Measurements from ENCODE around the gene SUN2. TPM values are rescaled to one million over a fixed set of nuclear protein-coding genes. Genes with fewer than 3 reads are reported as not detected.

Gene SUN2
- total and polyA plus RNA-seq, 2 donors (not counting 1 experiment from before 2014, with no cell fraction given) = 27.4 to 76.6 TPM

DNA sequence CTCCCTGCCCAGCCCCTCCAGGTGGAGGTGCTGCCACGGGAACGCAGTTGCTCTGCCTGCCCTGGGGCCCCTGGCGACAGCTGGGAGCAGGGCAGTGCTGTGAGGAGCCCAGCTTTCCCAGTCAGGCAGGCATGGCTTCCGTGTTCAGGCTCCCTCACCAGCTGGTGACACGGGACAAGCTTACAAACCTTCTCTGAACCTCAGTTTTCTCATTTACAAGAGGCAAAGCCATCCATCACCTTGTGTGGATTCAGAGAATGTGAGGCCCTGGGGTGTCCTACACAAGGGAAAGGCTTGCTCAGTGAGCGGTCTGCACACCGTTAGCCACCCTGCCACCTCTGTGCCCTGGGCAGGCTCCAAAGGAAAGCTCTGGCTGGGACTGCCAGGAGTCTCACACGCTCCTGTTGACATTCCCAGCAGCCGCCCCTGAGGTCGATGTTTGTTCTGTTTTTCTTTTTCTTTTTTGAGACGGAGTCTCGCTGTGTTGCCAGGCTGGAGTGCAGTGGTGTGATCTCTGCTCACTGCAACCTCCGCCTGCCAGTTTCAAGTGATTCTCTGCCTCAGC, 23.5 kb downstream of the SUN2 start:
- Histone ChIP-seq H2AFZ (ENCODE audit: low read length) (no peak overlapping the region), H3K27me3 (ENCODE audit: control insufficient read depth, insufficient read depth, low read length) (no peaks in the 10 kb centered on the region), H3K79me2 (ENCODE audit: control insufficient read depth, insufficient read depth, low read length) (no peaks in the 10 kb centered on the region), H3K9ac (ENCODE audit: insufficient read depth, low read length) (no peak overlapping the region), H4K20me1 (ENCODE audit: control insufficient read depth, extremely low read depth, insufficient read depth, low read length) (no peaks in the 10 kb centered on the region), H3K4me1 (ENCODE audit: control insufficient read depth, extremely low read depth, insufficient read depth, low read length) (peaks cover 7% of the 10 kb centered on the region), H3K4me2 (ENCODE audit: extremely low read depth, insufficient read depth, low read length) (no peak overlapping the region), H3K36me3 (ENCODE audit: control insufficient read depth, insufficient read depth, low read length) (peaks cover 43% of the 10 kb centered on the region), H3K27ac (ENCODE audit: insufficient read depth, low read length) (no peak overlapping the region), H3K4me3 (replicated peaks in 1 of 4; ENCODE audit: control extremely low read depth in 1 of 4, insufficient read depth in 1 of 4, low read depth in 3 of 4, low read length in 4 of 4) (no peak overlapping the region), H3K9me3 (ENCODE audit: control insufficient read depth, insufficient read depth, low read depth, low read length) (no peaks in the 10 kb centered on the region)
- no peak for DNase-seq (ENCODE audit: low read depth in 2 of 2)
- TF ChIP-seq, protein P1, sequence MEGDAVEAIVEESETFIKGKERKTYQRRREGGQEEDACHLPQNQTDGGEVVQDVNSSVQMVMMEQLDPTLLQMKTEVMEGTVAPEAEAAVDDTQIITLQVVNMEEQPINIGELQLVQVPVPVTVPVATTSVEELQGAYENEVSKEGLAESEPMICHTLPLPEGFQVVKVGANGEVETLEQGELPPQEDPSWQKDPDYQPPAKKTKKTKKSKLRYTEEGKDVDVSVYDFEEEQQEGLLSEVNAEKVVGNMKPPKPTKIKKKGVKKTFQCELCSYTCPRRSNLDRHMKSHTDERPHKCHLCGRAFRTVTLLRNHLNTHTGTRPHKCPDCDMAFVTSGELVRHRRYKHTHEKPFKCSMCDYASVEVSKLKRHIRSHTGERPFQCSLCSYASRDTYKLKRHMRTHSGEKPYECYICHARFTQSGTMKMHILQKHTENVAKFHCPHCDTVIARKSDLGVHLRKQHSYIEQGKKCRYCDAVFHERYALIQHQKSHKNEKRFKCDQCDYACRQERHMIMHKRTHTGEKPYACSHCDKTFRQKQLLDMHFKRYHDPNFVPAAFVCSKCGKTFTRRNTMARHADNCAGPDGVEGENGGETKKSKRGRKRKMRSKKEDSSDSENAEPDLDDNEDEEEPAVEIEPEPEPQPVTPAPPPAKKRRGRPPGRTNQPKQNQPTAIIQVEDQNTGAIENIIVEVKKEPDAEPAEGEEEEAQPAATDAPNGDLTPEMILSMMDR (conservative IDR thresholded peaks at IDR 0.05 in 1 of 2, IDR thresholded peaks at IDR 0.05 in 1 of 2; ENCODE audit: low read depth in 1 of 2, low read length in 2 of 2) = no peak
- no peak for TF ChIP-seq EZH2 (IDR thresholded peaks at IDR 0.05; ENCODE audit: low read length, missing control alignments)

GRCh38 chr22:38731703-38732161, 24.1 kb downstream of the SUN2 start:
- no peaks in the 10 kb centered on the region for H3K79me2 ChIP-seq (ENCODE audit: control insufficient read depth, insufficient read depth, low read length)
- no peaks in the 10 kb centered on the region for H3K27me3 ChIP-seq (ENCODE audit: control insufficient read depth, insufficient read depth, low read length)
- peaks cover 45% of the 10 kb centered on the region for H3K36me3 ChIP-seq (ENCODE audit: control insufficient read depth, insufficient read depth, low read length)
- H2AFZ ChIP-seq (ENCODE audit: low read length) = no peak overlapping the region
- DNase-seq (ENCODE audit: low read depth in 2 of 2) = no peak
- H3K4me1 ChIP-seq (ENCODE audit: control insufficient read depth, extremely low read depth, insufficient read depth, low read length) = peaks cover 7% of the 10 kb centered on the region
- no peak overlapping the region for H3K27ac ChIP-seq (ENCODE audit: insufficient read depth, low read length)
- no peaks in the 10 kb centered on the region for H3K9me3 ChIP-seq (ENCODE audit: control insufficient read depth, insufficient read depth, low read depth, low read length)
- H3K9ac ChIP-seq (ENCODE audit: insufficient read depth, low read length) = no peak overlapping the region
- no peak overlapping the region for H3K4me2 ChIP-seq (ENCODE audit: extremely low read depth, insufficient read depth, low read length)
- H4K20me1 ChIP-seq (ENCODE audit: control insufficient read depth, extremely low read depth, insufficient read depth, low read length) = no peaks in the 10 kb centered on the region
- no peak overlapping the region for H3K4me3 ChIP-seq (replicated peaks in 1 of 4; ENCODE audit: control extremely low read depth in 1 of 4, insufficient read depth in 1 of 4, low read depth in 3 of 4, low read length in 4 of 4)
- TF ChIP-seq, protein P1 (conservative IDR thresholded peaks at IDR 0.05 in 1 of 2, IDR thresholded peaks at IDR 0.05 in 1 of 2; ENCODE audit: low read depth in 1 of 2, low read length in 2 of 2) = no peak
- TF ChIP-seq EZH2 (IDR thresholded peaks at IDR 0.05; ENCODE audit: low read length, missing control alignments) = no peak

DNA sequence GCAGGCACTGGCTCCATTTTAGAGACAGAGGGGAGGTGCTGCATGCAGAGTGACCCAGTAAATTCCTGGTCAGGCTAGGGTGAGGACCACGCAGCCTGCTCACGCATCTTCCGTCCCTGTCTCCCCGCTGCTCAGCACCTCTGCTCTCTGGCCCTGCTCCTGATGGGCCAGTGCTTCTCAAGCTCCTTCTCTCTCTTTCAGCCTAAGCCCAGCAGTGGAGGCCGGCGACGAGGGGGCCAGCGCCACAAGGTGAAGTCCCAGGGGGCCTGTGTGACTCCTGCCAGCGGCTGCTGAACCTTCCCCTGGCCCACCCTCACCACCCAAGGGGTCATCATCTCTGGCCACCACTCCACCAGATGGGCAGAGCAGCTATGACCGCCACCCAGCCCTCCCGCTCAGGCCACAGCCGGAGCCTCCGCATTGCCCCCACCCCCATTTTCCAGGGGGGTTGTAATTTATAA, 25.4 kb downstream of the SUN2 start:
- no peak overlapping the region for H2AFZ ChIP-seq (ENCODE audit: low read length)
- no peak overlapping the region for H3K4me2 ChIP-seq (ENCODE audit: extremely low read depth, insufficient read depth, low read length)
- TF ChIP-seq EZH2 (IDR thresholded peaks at IDR 0.05; ENCODE audit: low read length, missing control alignments) = no peak
- TF ChIP-seq, protein P1 (conservative IDR thresholded peaks at IDR 0.05 in 1 of 2, IDR thresholded peaks at IDR 0.05 in 1 of 2; ENCODE audit: low read depth in 1 of 2, low read length in 2 of 2) = no peak
- no peak for DNase-seq (ENCODE audit: low read depth in 2 of 2)
- no peak overlapping the region for H3K9ac ChIP-seq (ENCODE audit: insufficient read depth, low read length)
- H3K79me2 ChIP-seq (ENCODE audit: control insufficient read depth, insufficient read depth, low read length) = no peaks in the 10 kb centered on the region
- H4K20me1 ChIP-seq (ENCODE audit: control insufficient read depth, extremely low read depth, insufficient read depth, low read length) = no peaks in the 10 kb centered on the region
- H3K4me3 ChIP-seq (replicated peaks in 1 of 4; ENCODE audit: control extremely low read depth in 1 of 4, insufficient read depth in 1 of 4, low read depth in 3 of 4, low read length in 4 of 4) = no peak overlapping the region
- H3K4me1 ChIP-seq (ENCODE audit: control insufficient read depth, extremely low read depth, insufficient read depth, low read length) = peaks cover 7% of the 10 kb centered on the region
- H3K36me3 ChIP-seq (ENCODE audit: control insufficient read depth, insufficient read depth, low read length) = peaks cover 48% of the 10 kb centered on the region
- no peaks in the 10 kb centered on the region for H3K9me3 ChIP-seq (ENCODE audit: control insufficient read depth, insufficient read depth, low read depth, low read length)
- H3K27ac ChIP-seq (ENCODE audit: insufficient read depth, low read length) = no peak overlapping the region
- no peaks in the 10 kb centered on the region for H3K27me3 ChIP-seq (ENCODE audit: control insufficient read depth, insufficient read depth, low read length)

Measured in fibroblast of lung (primary cell).